Adipocyte (in vitro differentiated cells): ENCODE results near the gene DCP1A.
"Not testable (repeated sequence)": the region's sequence is repeated elsewhere in the genome, so short reads cannot be mapped to it uniquely, and the experiment has no call there.

Source experiments
- DNase-seq: peaks from one replicate; pipeline ENCODE4 v3.0.0-alpha.2; 2015; ENCODE audit warnings: low read depth
- H3K27me3 ChIP-seq: replicated peaks from 2 replicates; pipeline ENCODE4 v1.7.0; 2013; ENCODE audit warnings: mild to moderate bottlenecking, low read length, moderate library complexity; ENCODE audit not compliant: control insufficient read depth, insufficient read depth
- H3K36me3 ChIP-seq: 2 replicates; pipeline ENCODE4 v1.7.0; 2013; ENCODE audit warnings: low read length, mild to moderate bottlenecking, moderate library complexity; ENCODE audit not compliant: control insufficient read depth, insufficient read depth, severe bottlenecking
- H3K4me1 ChIP-seq: 2 replicates; pipeline ENCODE4 v1.7.0; 2013; ENCODE audit warnings: mild to moderate bottlenecking, low read length, moderate library complexity; ENCODE audit not compliant: control insufficient read depth, insufficient read depth
- H3K4me3 ChIP-seq: 2 replicates; pipeline ENCODE4 v1.7.0; 2013; ENCODE audit warnings: mild to moderate bottlenecking, low read length, moderate library complexity
- H3K9ac ChIP-seq: 2 replicates; pipeline ENCODE4 v1.7.0; 2013; ENCODE audit warnings: mild to moderate bottlenecking, low read length, moderate library complexity
- H3K9me3 ChIP-seq: 2 replicates; pipeline ENCODE4 v1.7.0; 2013; ENCODE audit warnings: mild to moderate bottlenecking, low read length, moderate library complexity; ENCODE audit not compliant: control insufficient read depth

DCP1A gene

GRCh38 chr3:53327986-53328385 is 19.4 kb downstream of the DCP1A start:
- not testable (repeated sequence) for H3K9ac ChIP-seq, H3K27me3 ChIP-seq, DNase-seq, H3K9me3 ChIP-seq, H3K4me3 ChIP-seq
- H3K36me3 ChIP-seq, result peaks cover 50% of the 10 kb centered on the region
- peaks cover 30% of the 10 kb centered on the region for H3K4me1 ChIP-seq

GRCh38 chr3:53324105-53324504 is 23.2 kb downstream of the DCP1A start:
- peaks cover 27% of the 10 kb centered on the region for H3K36me3 ChIP-seq
- H3K4me3 ChIP-seq, result no peak overlapping the region
- peaks cover 2% of the 10 kb centered on the region for H3K9me3 ChIP-seq
- no peak for DNase-seq
- no peaks in the 10 kb centered on the region for H3K27me3 ChIP-seq
- peaks cover 46% of the 10 kb centered on the region for H3K4me1 ChIP-seq
- no peak overlapping the region for H3K9ac ChIP-seq

- no peak overlapping the region for H3K4me3 ChIP-seq
- no peaks in the 10 kb centered on the region for H3K27me3 ChIP-seq
- H3K36me3 ChIP-seq, result peaks cover 30% of the 10 kb centered on the region
- peaks cover 53% of the 10 kb centered on the region for H3K4me1 ChIP-seq
- peaks cover 3% of the 10 kb centered on the region for H3K9me3 ChIP-seq
- DNase-seq, result peak; percentile 55
- no peak overlapping the region for H3K9ac ChIP-seq
These were observed 26.6 kb downstream of the DCP1A start for GRCh38 chr3:53320697-53321096.

GRCh38 chr3:53318522-53318921 is 28.8 kb downstream of the DCP1A start:
- Histone ChIP-seq H3K4me1 (peaks cover 34% of the 10 kb centered on the region), H3K36me3 (peaks cover 30% of the 10 kb centered on the region), H3K4me3 (peak overlapping the region; percentile 55), H3K27me3 (no peaks in the 10 kb centered on the region), H3K9me3 (peaks cover 3% of the 10 kb centered on the region), H3K9ac (peak overlapping the region; percentile 54)
- DNase-seq, result peak; percentile 84

- Histone ChIP-seq H3K9ac (no peak overlapping the region), H3K9me3 (no peaks in the 10 kb centered on the region), H3K36me3 (peaks cover 58% of the 10 kb centered on the region), H3K27me3 (no peaks in the 10 kb centered on the region), H3K4me1 (peaks cover 20% of the 10 kb centered on the region), H3K4me3 (no peak overlapping the region)
- peak; percentile 68 for DNase-seq
These were observed 34.5 kb downstream of the DCP1A start for GRCh38 chr3:53312832-53313231.

- Histone ChIP-seq H3K4me1 (peaks cover 20% of the 10 kb centered on the region), H3K9me3 (no peaks in the 10 kb centered on the region), H3K4me3 (no peak overlapping the region), H3K36me3 (peaks cover 55% of the 10 kb centered on the region), H3K9ac (no peak overlapping the region), H3K27me3 (no peaks in the 10 kb centered on the region)
- peak; percentile 12 for DNase-seq
These were observed 35.5 kb downstream of the DCP1A start for GRCh38 chr3:53311882-53312281.

GRCh38 chr3:53303957-53304356 is 43.4 kb downstream of the DCP1A start:
- Histone ChIP-seq H3K4me3 (no peak overlapping the region), H3K36me3 (peaks cover 59% of the 10 kb centered on the region), H3K9me3 (no peaks in the 10 kb centered on the region), H3K27me3 (no peaks in the 10 kb centered on the region), H3K9ac (peak overlapping the region; percentile 7), H3K4me1 (peaks cover 26% of the 10 kb centered on the region)
- no peak for DNase-seq

GRCh38 chr3:53303549-53303948 is 43.8 kb downstream of the DCP1A start:
- H3K4me1 ChIP-seq, result peaks cover 26% of the 10 kb centered on the region
- peaks cover 59% of the 10 kb centered on the region for H3K36me3 ChIP-seq
- H3K27me3 ChIP-seq, result no peaks in the 10 kb centered on the region
- H3K9ac ChIP-seq, result peak overlapping the region; percentile 7
- no peaks in the 10 kb centered on the region for H3K9me3 ChIP-seq
- no peak overlapping the region for H3K4me3 ChIP-seq
- DNase-seq, result no peak

GRCh38 chr3:53300826-53301225 is 46.5 kb downstream of the DCP1A start:
- Histone ChIP-seq H3K9ac (no peak overlapping the region), H3K4me1 (peaks cover 17% of the 10 kb centered on the region), H3K4me3 (no peak overlapping the region), H3K9me3 (no peaks in the 10 kb centered on the region), H3K36me3 (peaks cover 66% of the 10 kb centered on the region), H3K27me3 (no peaks in the 10 kb centered on the region)
- DNase-seq, result no peak

GRCh38 chr3:53299611-53300023 is 47.7 kb downstream of the DCP1A start:
- peaks cover 70% of the 10 kb centered on the region for H3K36me3 ChIP-seq
- peaks cover 17% of the 10 kb centered on the region for H3K4me1 ChIP-seq
- peak; percentile 93 for DNase-seq
- H3K9ac ChIP-seq, result peak overlapping the region; percentile 13
- not testable (repeated sequence) for H3K9me3 ChIP-seq, H3K27me3 ChIP-seq, H3K4me3 ChIP-seq

GRCh38 chr3:53295410-53295809 is 51.9 kb downstream of the DCP1A start:
- no peaks in the 10 kb centered on the region for H3K27me3 ChIP-seq
- no peak overlapping the region for H3K9ac ChIP-seq
- H3K4me1 ChIP-seq, result peaks cover 3% of the 10 kb centered on the region
- no peak overlapping the region for H3K4me3 ChIP-seq
- peaks cover 59% of the 10 kb centered on the region for H3K36me3 ChIP-seq
- DNase-seq, result no peak
- no peaks in the 10 kb centered on the region for H3K9me3 ChIP-seq

- Histone ChIP-seq H3K4me1 (no peaks in the 10 kb centered on the region), H3K9ac (no peak overlapping the region), H3K27me3 (no peaks in the 10 kb centered on the region), H3K36me3 (peaks cover 58% of the 10 kb centered on the region), H3K9me3 (no peaks in the 10 kb centered on the region), H3K4me3 (no peak overlapping the region)
- DNase-seq, result no peak
These were observed 53.5 kb downstream of the DCP1A start for GRCh38 chr3:53293867-53294266.
